ENCODE measurements around the gene NDUFB11.

Gene NDUFB11

GRCh38 chrX:47160781-47161180, 16.3 kb upstream of the NDUFB11 start:
- Histone ChIP-seq H3K9ac (no peak overlapping the region), H3K9me3 (ENCODE audit: control insufficient read depth, low read length) (no peaks in the 10 kb centered on the region), H3K4me3 (ENCODE audit: low read depth, low read length) (no peak overlapping the region), H3K4me1 (no peaks in the 10 kb centered on the region), H3K27me3 (ENCODE audit: control insufficient read depth, insufficient read depth, low read length) (no peaks in the 10 kb centered on the region), H3K36me3 (ENCODE audit: control insufficient read depth, insufficient read depth, low read length) (no peaks in the 10 kb centered on the region), H3K4me2 (ENCODE audit: low read length) (no peak overlapping the region), H3K79me2 (peaks cover 38% of the 10 kb centered on the region), H3K27ac (no peak overlapping the region), H2AFZ (no peak overlapping the region)
- TF ChIP-seq CTCF (IDR thresholded peaks at IDR 0.05): no peak

- H3K27ac ChIP-seq: no peak overlapping the region
- no peak overlapping the region for H2AFZ ChIP-seq
- TF ChIP-seq CTCF (IDR thresholded peaks at IDR 0.05): no peak
- H3K9me3 ChIP-seq (ENCODE audit: control insufficient read depth, low read length): no peaks in the 10 kb centered on the region
- no peak overlapping the region for H3K4me2 ChIP-seq (ENCODE audit: low read length)
- H3K79me2 ChIP-seq: peaks cover 28% of the 10 kb centered on the region
- H3K36me3 ChIP-seq (ENCODE audit: control insufficient read depth, insufficient read depth, low read length): no peaks in the 10 kb centered on the region
- H3K27me3 ChIP-seq (ENCODE audit: control insufficient read depth, insufficient read depth, low read length): no peaks in the 10 kb centered on the region
- H3K9ac ChIP-seq: no peak overlapping the region
- H3K4me3 ChIP-seq (ENCODE audit: low read depth, low read length): no peak overlapping the region
- H3K4me1 ChIP-seq: no peaks in the 10 kb centered on the region
Observed at GRCh38 chrX:47158781-47159180, 14.3 kb upstream of the NDUFB11 start.

- Histone ChIP-seq H3K9ac (no peak overlapping the region), H3K79me2 (peaks cover 28% of the 10 kb centered on the region), H3K36me3 (ENCODE audit: control insufficient read depth, insufficient read depth, low read length) (no peaks in the 10 kb centered on the region), H3K4me2 (ENCODE audit: low read length) (no peak overlapping the region), H3K4me1 (no peaks in the 10 kb centered on the region), H3K27ac (no peak overlapping the region), H3K4me3 (ENCODE audit: low read depth, low read length) (no peak overlapping the region), H3K9me3 (ENCODE audit: control insufficient read depth, low read length) (no peaks in the 10 kb centered on the region), H2AFZ (no peak overlapping the region), H3K27me3 (ENCODE audit: control insufficient read depth, insufficient read depth, low read length) (no peaks in the 10 kb centered on the region)
- no peak for TF ChIP-seq CTCF (IDR thresholded peaks at IDR 0.05)
Observed at GRCh38 chrX:47158131-47158530, 13.6 kb upstream of the NDUFB11 start.

DNA sequence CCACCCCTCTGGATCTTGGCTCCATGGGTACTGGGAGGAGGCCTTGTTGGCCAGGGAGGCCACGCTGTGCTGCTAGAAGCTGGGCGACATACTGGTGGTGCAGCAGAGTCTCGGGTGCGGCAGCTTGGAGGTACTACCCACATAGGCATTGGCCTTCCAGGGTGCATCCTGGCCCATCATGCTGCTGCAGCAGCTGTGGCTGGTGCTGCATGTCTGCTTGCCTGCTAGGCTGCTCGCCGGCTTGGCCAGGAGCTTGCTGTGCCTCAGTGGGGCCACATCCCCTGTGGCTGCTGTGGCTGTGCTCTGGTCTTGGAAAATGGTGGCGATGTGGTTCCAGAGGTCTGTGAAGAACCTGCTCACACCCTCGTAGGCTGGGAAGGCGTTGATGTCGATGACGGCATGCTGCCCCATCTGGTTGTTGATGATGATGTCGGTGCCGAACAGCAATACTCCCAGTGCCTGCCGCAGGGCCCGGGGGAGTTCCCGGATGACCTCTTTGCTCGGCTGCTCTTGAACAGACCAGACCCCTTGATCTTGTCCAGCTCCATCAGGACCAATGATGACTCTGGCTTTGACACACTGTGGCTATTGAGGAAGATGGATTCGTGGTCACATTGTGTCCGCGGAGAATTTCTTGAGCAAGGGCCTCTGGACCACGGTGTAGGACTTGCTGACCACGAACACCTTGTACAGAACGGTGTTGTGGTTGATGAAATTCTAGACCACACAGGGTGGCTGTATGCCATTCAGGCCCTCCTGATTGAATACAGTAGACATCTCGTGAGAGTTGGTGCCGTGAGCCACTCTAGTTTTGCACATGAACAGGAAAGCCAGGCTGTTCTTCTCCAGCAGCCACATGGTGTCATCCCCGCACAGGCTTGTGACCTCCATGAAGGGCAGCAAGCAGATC, 12.4 kb upstream of the NDUFB11 start:
- H2AFZ ChIP-seq: no peak overlapping the region
- H3K27me3 ChIP-seq (ENCODE audit: control insufficient read depth, insufficient read depth, low read length): no peaks in the 10 kb centered on the region
- H3K4me2 ChIP-seq (ENCODE audit: low read length): no peak overlapping the region
- no peaks in the 10 kb centered on the region for H3K4me1 ChIP-seq
- H3K9me3 ChIP-seq (ENCODE audit: control insufficient read depth, low read length): no peaks in the 10 kb centered on the region
- no peak overlapping the region for H3K27ac ChIP-seq
- TF ChIP-seq CTCF (IDR thresholded peaks at IDR 0.05): no peak
- no peak overlapping the region for H3K4me3 ChIP-seq (ENCODE audit: low read depth, low read length)
- peaks cover 26% of the 10 kb centered on the region for H3K79me2 ChIP-seq
- no peaks in the 10 kb centered on the region for H3K36me3 ChIP-seq (ENCODE audit: control insufficient read depth, insufficient read depth, low read length)
- H3K9ac ChIP-seq: no peak overlapping the region

DNA sequence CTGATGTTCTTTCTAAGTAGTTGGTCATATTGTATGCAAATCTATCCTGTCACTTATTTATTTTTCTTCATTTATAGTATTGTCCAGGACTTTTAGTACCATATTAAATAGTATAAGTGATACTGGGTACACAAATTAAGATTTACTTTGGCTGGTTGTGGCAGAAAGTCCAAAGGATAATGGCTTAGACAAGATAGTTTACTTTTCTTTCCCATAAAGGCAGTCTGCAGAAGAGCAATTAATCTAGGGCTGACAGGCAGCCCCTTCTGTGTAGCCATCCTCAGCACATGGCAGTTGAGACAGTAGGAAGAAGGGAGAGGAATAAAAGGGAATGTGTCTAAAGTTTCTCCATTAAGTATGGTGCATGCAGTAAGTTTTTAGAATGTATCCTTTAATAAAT, 6.9 kb upstream of the NDUFB11 start:
- no peaks in the 10 kb centered on the region for H3K9me3 ChIP-seq (ENCODE audit: control insufficient read depth, low read length)
- no peak overlapping the region for H3K9ac ChIP-seq
- no peak overlapping the region for H3K4me2 ChIP-seq (ENCODE audit: low read length)
- no peak for TF ChIP-seq CTCF (IDR thresholded peaks at IDR 0.05)
- no peak overlapping the region for H3K27ac ChIP-seq
- peaks cover 7% of the 10 kb centered on the region for H3K79me2 ChIP-seq
- H3K4me3 ChIP-seq (ENCODE audit: low read depth, low read length): no peak overlapping the region
- no peak overlapping the region for H2AFZ ChIP-seq
- no peaks in the 10 kb centered on the region for H3K4me1 ChIP-seq
- H3K27me3 ChIP-seq (ENCODE audit: control insufficient read depth, insufficient read depth, low read length): no peaks in the 10 kb centered on the region
- no peaks in the 10 kb centered on the region for H3K36me3 ChIP-seq (ENCODE audit: control insufficient read depth, insufficient read depth, low read length)
